ENCODE measurements around the gene CYB561D2.

GRCh38 chr3:50340448-50341329 is 10.0 kb upstream of the CYB561D2 start, which contains the start of gene RASSF1:
- no peak for TF ChIP-seq BHLHE40 (IDR thresholded peaks at IDR 0.05; ENCODE audit: borderline replicate concordance)
- TF ChIP-seq TARDBP (IDR thresholded peaks at IDR 0.05) = no peak
- no peak for TF ChIP-seq HDGF (IDR thresholded peaks at IDR 0.05; ENCODE audit: borderline replicate concordance)
- TF ChIP-seq ELF4 (IDR thresholded peaks at IDR 0.05) = no peak
- no peak for TF ChIP-seq FOXM1 (IDR thresholded peaks at IDR 0.05; ENCODE audit: borderline replicate concordance)
- no peak for TF ChIP-seq SP1 (IDR thresholded peaks at IDR 0.05)
- no peak for TF ChIP-seq L3MBTL2 (conservative IDR thresholded peaks at IDR 0.05)
- no peak for TF ChIP-seq NFRKB (IDR thresholded peaks at IDR 0.05)
- TF ChIP-seq FOXA1 (IDR thresholded peaks at IDR 0.05) = no peak
- TF ChIP-seq ARNT (IDR thresholded peaks at IDR 0.05) = no peak
- TF ChIP-seq FOXK2 (IDR thresholded peaks at IDR 0.05) = no peak
- TF ChIP-seq SUZ12 (IDR thresholded peaks at IDR 0.05) = no peak

Data from HEK293T (cell line).